Heart right ventricle (tissue), 16 donors: ENCODE results near the gene CMSS1. TPM values are rescaled to one million over a fixed set of nuclear protein-coding genes. Genes with fewer than 3 reads are reported as not detected.

Experiments used
- ATAC-seq, 8 donors: fragments of 200-7000 bp; cut with Tn5 transposase; one replicate each; pipeline ENCODE4 v1.9.1; 2020; ENCODE audit warnings: mild to moderate bottlenecking in 8 of 8, moderate library complexity in 8 of 8, moderate number of reproducible peaks in 1 of 8
- DNase-seq, 2 donors: peaks; one replicate each; pipeline ENCODE4 v3.0.0-alpha.2; 2020
- H3K27ac ChIP-seq, 10 donors: fragments of 200-600 bp; sonication (generic) in 2 of 10; one replicate each; pipeline versions ENCODE4 v1.5.0 to v1.8.0; 2020 to 2022; ENCODE audit warnings: mild to moderate bottlenecking in 3 of 10
- H3K27me3 ChIP-seq, 7 donors: fragments of 200-600 bp; one replicate each; pipeline ENCODE4 v1.8.0; 2021 to 2022; ENCODE audit warnings: mild to moderate bottlenecking in 2 of 7
- H3K36me3 ChIP-seq, 9 donors: fragments of 200-600 bp; sonication (generic) in 1 of 9; one replicate each; pipeline versions ENCODE4 v1.5.0 to v1.8.0; 2020 to 2022; ENCODE audit warnings: mild to moderate bottlenecking in 2 of 9
- H3K4me1 ChIP-seq, 9 donors: fragments of 200-600 bp; sonication (generic) in 1 of 9; one replicate each; pipeline versions ENCODE4 v1.5.0 to v1.8.0; 2020 to 2022; ENCODE audit warnings: mild to moderate bottlenecking in 4 of 9
- H3K4me3 ChIP-seq, 10 donors: fragments of 200-600 bp; sonication (generic) in 2 of 10; one replicate each; pipeline versions ENCODE4 v1.5.0 to v1.8.0; 2020 to 2022; ENCODE audit warnings: mild to moderate bottlenecking in 7 of 10, moderate library complexity in 2 of 10
- H3K9me3 ChIP-seq, 11 donors: fragments of 200-600 bp in 10 of 11; sonication (generic) in 2 of 11; one replicate each; pipeline versions ENCODE4 v1.5.0 to v1.8.0; 2013 to 2022; ENCODE audit warnings: mild to moderate bottlenecking in 2 of 11, control low read depth in 1 of 11, moderate library complexity in 1 of 11
- CTCF ChIP-seq, 9 donors: fragments of 200-600 bp; sonication (generic) in 2 of 9; IDR thresholded peaks; one replicate each; pipeline versions ENCODE4 v1.5.0 to v1.8.0; 2021 to 2022; ENCODE audit warnings: antibody characterized with exemption in 9 of 9, mild to moderate bottlenecking in 5 of 9, moderate library complexity in 1 of 9
- WGBS, 2 donors: extraction: QIAGEN DNeasy Blood & Tissue Kit; methylation state at CpG; one replicate each; pipeline ENCODE4 v1.1.7; 2013; ENCODE audit warnings: inconsistent platforms in 1 of 2; 5-methylcytosine and 5-hydroxymethylcytosine counted together
- intact Hi-C, 10 donors: fragments of 100-400 bp; cut with DNase I; formaldehyde crosslinking; loops; one replicate each; pipeline versions ENCODE4 v1.11.1 to v1.14.2; 2022
- polyA plus RNA-seq, 2 donors: library from polyadenylated mRNA; stranded (reverse); fragments of 200-250 nt; gene quantifications; one replicate each; pipeline ENCODE4 v1.2.3, GENCODE V29; 2013
- total RNA-seq, 10 donors: library from RNA; stranded (reverse); fragmentation: NEBNext Ultra II Directional in 3 of 10; extraction: Animal tissue kit (Norgen Biotek cat#: 25700) in 3 of 10; gene quantifications; one replicate each; pipeline versions ENCODE4 v1.2.1 to v1.2.4, GENCODE V29; 2021 to 2023
- donor health status: Arrhythmogenic right ventricular cardiomyopathy.
- donor health status: ischemic (EF 13 %, LVEDD 7.1; RV severe dilation, severe dysfunction).
- donor health status: healthy with polysubstance abuse.
- donor health status: DM: no; HTN: yes; CAD: no.
- donor health status: DM: no; HTN: no; CAD: no.
- donor health status: ischemic (EF 25% LVEDD 6.9; RV normal size, moderate dysfunction).
- donor health status: ischemic (EF 25% LVEDD 5.7; RV mildly dilated, moderate dysfunction).
- donor health status: healthy.
- donor health status: DM: yes; HTN: yes; CAD: no.
- donor health status: Ischemic cardiomyopathy.
- donor health status: ischemic (EF 35%, LVEDD 5.7; RV mildly dilated, moderate dysfunction).
- donor health status: nonischemic (EF 11% LVEDD 7.7; RV severe dilation, severe dysfunction).
- donor health status: DM: yes; HTN: yes; CAD: no.
- donor health status: PGD.
- donor health status: ischemic (EF 29% LVEDD 5.4; RV normal size, mild dysfunction).
- donor health status: nonischemic (EF 23%, LVEDD 6.1; RV moderate dilation, normal function).

Gene CMSS1
- total and polyA plus RNA-seq, 12 donors = 24.6 to 45.4 (median 34.6) TPM

GRCh38 chr3:99789011-99789721, 28.5 kb upstream of the CMSS1 start:
- DNase-seq (peak in 1 of 2 donors; percentile 30), ATAC-seq (peak; percentile 73 to 94 (median 88))
- 24 to 34% methylated on average over 3 of the region's 3 CpGs for WGBS, 2 donors
- TF ChIP-seq CTCF (IDR thresholded peaks at IDR 0.05) = peak; percentile 25 to 72 (median 65)
- peaks cover 0 to 5% (median 0%) of the 10 kb centered on the region in 9 donors for H3K4me1 ChIP-seq
- H3K27ac ChIP-seq = no peak overlapping the region
- intact Hi-C loops = loop anchor here in 2 of 10 donors (10.0 kb wide), 2 partner anchors 284 to 294 kb away; no protein-coding TSS in a partner anchor
- no peak overlapping the region for H3K4me3 ChIP-seq
- no peaks in the 10 kb centered on the region for H3K27me3 ChIP-seq
- peaks cover 0 to 2% (median 0%) of the 10 kb centered on the region in 9 donors for H3K36me3 ChIP-seq
- no peaks in the 10 kb centered on the region for H3K9me3 ChIP-seq

- Histone ChIP-seq H3K4me3 (no peak overlapping the region), H3K27me3 (no peaks in the 10 kb centered on the region), H3K36me3 (peaks cover 0 to 7% (median 0%) of the 10 kb centered on the region in 9 donors), H3K9me3 (no peaks in the 10 kb centered on the region), H3K27ac (no peak overlapping the region), H3K4me1 (no peaks in the 10 kb centered on the region)
- ATAC-seq = no peak
- TF ChIP-seq CTCF (IDR thresholded peaks at IDR 0.05) = no peak
- DNase-seq = no peak
- intact Hi-C loops = no loop called here
- WGBS, 2 donors = 93 to 94% methylated on average over 8 of the region's 8 CpGs
These were observed 23.2 kb upstream of the CMSS1 start for GRCh38 chr3:99794485-99794884.

GRCh38 chr3:99795573-99795972, 22.1 kb upstream of the CMSS1 start:
- no peak for TF ChIP-seq CTCF (IDR thresholded peaks at IDR 0.05)
- intact Hi-C loops = no loop called here
- peak in 2 of 8 donors; percentile 25 to 26 for ATAC-seq

GRCh38 chr3:99799422-99799821, 18.2 kb upstream of the CMSS1 start:
- DNase-seq (no peak), ATAC-seq (no peak)
- intact Hi-C loops = no loop called here
- no peaks in the 10 kb centered on the region for H3K27me3 ChIP-seq
- peaks cover 0 to 4% (median 0%) of the 10 kb centered on the region in 9 donors for H3K4me1 ChIP-seq
- no peak overlapping the region for H3K27ac ChIP-seq
- H3K9me3 ChIP-seq = peaks cover 0 to 4% (median under 1%) of the 10 kb centered on the region in 11 donors
- no peak overlapping the region for H3K4me3 ChIP-seq
- WGBS, 2 donors = 83 to 84% methylated on average over 4 of the region's 4 CpGs
- no peak for TF ChIP-seq CTCF (IDR thresholded peaks at IDR 0.05)
- H3K36me3 ChIP-seq = peaks cover 0 to 2% (median 0%) of the 10 kb centered on the region in 9 donors

More at GRCh38 chr3:99795573-99795972, 22.1 kb upstream of the CMSS1 start:
- Histone ChIP-seq H3K36me3 (peaks cover 0 to 7% (median 0%) of the 10 kb centered on the region in 9 donors), H3K27ac (no peak overlapping the region), H3K4me1 (no peaks in the 10 kb centered on the region), H3K9me3 (no peaks in the 10 kb centered on the region), H3K27me3 (no peaks in the 10 kb centered on the region), H3K4me3 (no peak overlapping the region)
- WGBS, 2 donors = 90 to 92% methylated on average over 15 of the region's 15 CpGs
- DNase-seq = no peak
